GM19043 (cell line): ENCODE data around the gene MBD3L4.
A peak's percentile ranks its signal among the peaks of the same experiment; 100 is the strongest.
"Not testable (repeated sequence)": the region's sequence is repeated elsewhere in the genome, so short reads cannot be mapped to it uniquely, and the experiment has no call there.

ENCODE experiments used
- ATAC-seq: cut with Tn5 transposase; IDR thresholded peaks from one replicate; pipeline ENCODE4 v1.9.1; 2021; ENCODE audit warnings: low read depth; ENCODE audit not compliant: unreplicated experiment

MBD3L4 gene

GRCh38 chr19:7040079-7040478, at the start of gene MBD3L4:
TSS of gene MBD3L4 (minus strand) at chr19:7040179. CDS start at chr19:7040144, 35 bp downstream.
- ATAC-seq: not testable (repeated sequence)

- no peak for ATAC-seq
Measured at GRCh38 chr19:7088999-7089398, 49.0 kb upstream of the MBD3L4 start.

- no peak for ATAC-seq
Measured at GRCh38 chr19:7083076-7083956, 43.3 kb upstream of the MBD3L4 start.

GRCh38 chr19:7078008-7078407, 38.0 kb upstream of the MBD3L4 start:
- no peak for ATAC-seq

- no peak for ATAC-seq
Measured at GRCh38 chr19:7076151-7076550, 36.2 kb upstream of the MBD3L4 start.

GRCh38 chr19:7074705-7075282, 34.8 kb upstream of the MBD3L4 start:
- no peak for ATAC-seq

- no peak for ATAC-seq
Measured at GRCh38 chr19:7072541-7072940, 32.6 kb upstream of the MBD3L4 start.

GRCh38 chr19:7069904-7070226, 29.9 kb upstream of the MBD3L4 start:
- peak; percentile 23 for ATAC-seq

GRCh38 chr19:7069042-7069903, 29.3 kb upstream of the MBD3L4 start, which contains the start of gene ZNF557:
TSS of gene ZNF557 (plus strand) at chr19:7069703. CDS start at chr19:7075075, 5,372 bp downstream.
- ATAC-seq: peak; percentile 84

GRCh38 chr19:7068599-7068998, 28.6 kb upstream of the MBD3L4 start:
- ATAC-seq: no peak

- ATAC-seq: no peak
Measured at GRCh38 chr19:7067716-7068115, 27.7 kb upstream of the MBD3L4 start.

GRCh38 chr19:7067122-7067521, 27.1 kb upstream of the MBD3L4 start:
- ATAC-seq: not testable (repeated sequence)

- ATAC-seq: no peak
Measured at GRCh38 chr19:7063764-7064418, 23.9 kb upstream of the MBD3L4 start.

- no peak for ATAC-seq
Measured at GRCh38 chr19:7063339-7063738, 23.4 kb upstream of the MBD3L4 start.

GRCh38 chr19:7059977-7060376, 20.0 kb upstream of the MBD3L4 start:
- ATAC-seq: not testable (repeated sequence)

- ATAC-seq: not testable (repeated sequence)
Measured at GRCh38 chr19:7058576-7058975, 18.6 kb upstream of the MBD3L4 start, which contains the start of gene MBD3L3. TSS of gene MBD3L3 (minus strand) at chr19:7058676. CDS start at chr19:7058605, 71 bp downstream.

- not testable (repeated sequence) for ATAC-seq
Measured at GRCh38 chr19:7056371-7056770, 16.4 kb upstream of the MBD3L4 start.

GRCh38 chr19:7055679-7056078, 15.7 kb upstream of the MBD3L4 start:
- ATAC-seq: not testable (repeated sequence)

- not testable (repeated sequence) for ATAC-seq
Measured at GRCh38 chr19:7054635-7055368, 14.8 kb upstream of the MBD3L4 start.

- not testable (repeated sequence) for ATAC-seq
Measured at GRCh38 chr19:7052896-7053295, 12.9 kb upstream of the MBD3L4 start.
